ENCODE measurements around the gene MARCHF9.

The MARCHF9 gene

GRCh38 chr12:57724003-57724935 is 30.6 kb upstream of the MARCHF9 start:
- no peak for DNase-seq (ENCODE audit: low read depth)

- no peak for DNase-seq (ENCODE audit: low read depth)
These were observed 29.8 kb upstream of the MARCHF9 start for GRCh38 chr12:57724936-57725740.

DNA sequence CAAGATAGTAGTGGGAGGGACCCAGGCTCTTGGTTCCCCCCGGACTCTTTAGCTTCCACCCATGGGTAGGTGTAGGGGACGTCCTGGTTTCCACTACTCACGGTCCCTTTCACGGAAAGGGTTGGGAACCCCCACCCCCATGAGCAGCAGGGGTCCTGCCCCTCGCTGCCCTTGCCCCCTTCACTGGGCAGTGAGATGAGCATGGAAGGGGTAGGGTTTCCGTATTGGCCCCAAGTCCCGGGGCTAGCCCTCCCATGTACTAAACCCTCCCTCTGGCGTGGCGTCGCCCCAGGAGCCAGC is 29.1 kb upstream of the MARCHF9 start:
- no peak for DNase-seq (ENCODE audit: low read depth)

DNA sequence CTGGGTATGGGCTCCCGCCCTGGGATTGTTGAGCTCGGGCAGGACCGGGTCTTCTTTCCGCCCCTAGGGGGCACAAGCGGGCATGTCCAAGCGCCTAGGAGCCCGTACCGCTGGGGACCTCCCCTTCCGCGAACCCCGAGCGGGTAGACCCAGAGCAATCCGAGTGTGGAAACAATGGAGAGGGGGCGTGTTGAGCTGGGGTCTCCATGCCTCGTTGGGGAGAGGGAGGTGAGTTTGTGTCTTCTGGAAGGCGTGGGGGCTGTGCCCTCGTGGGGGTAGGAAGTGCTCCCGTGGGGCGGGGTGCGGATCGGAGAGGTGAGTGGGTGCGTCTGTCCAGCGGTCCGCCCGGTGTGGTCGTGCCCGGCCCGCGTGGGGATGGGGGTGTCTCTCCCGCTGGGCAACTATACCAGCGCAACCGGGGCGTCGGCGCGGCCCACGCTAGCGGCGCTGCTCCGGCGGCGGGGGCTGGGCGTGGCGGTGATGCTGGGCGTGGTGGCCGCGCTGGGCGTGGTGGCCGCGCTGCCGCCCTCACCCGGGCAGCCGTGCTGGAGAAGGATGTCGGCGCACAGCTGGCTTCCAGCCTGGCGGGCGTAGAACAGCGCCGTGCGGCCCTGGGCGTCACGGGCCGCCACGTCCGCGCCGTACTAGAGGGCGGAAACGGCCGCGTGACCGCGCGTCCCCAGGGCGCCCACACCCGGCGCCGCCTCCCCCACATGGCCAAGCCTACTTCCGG is 28.6 kb upstream of the MARCHF9 start:
- no peak for DNase-seq (ENCODE audit: low read depth)

- no peak for DNase-seq (ENCODE audit: low read depth)
These were observed 27.8 kb upstream of the MARCHF9 start for GRCh38 chr12:57726884-57727757.

- DNase-seq (ENCODE audit: low read depth) = no peak
These were observed 27.0 kb upstream of the MARCHF9 start for GRCh38 chr12:57727758-57728395.

- DNase-seq (ENCODE audit: low read depth) = no peak
These were observed 25.5 kb upstream of the MARCHF9 start for GRCh38 chr12:57729321-57729844.

DNA sequence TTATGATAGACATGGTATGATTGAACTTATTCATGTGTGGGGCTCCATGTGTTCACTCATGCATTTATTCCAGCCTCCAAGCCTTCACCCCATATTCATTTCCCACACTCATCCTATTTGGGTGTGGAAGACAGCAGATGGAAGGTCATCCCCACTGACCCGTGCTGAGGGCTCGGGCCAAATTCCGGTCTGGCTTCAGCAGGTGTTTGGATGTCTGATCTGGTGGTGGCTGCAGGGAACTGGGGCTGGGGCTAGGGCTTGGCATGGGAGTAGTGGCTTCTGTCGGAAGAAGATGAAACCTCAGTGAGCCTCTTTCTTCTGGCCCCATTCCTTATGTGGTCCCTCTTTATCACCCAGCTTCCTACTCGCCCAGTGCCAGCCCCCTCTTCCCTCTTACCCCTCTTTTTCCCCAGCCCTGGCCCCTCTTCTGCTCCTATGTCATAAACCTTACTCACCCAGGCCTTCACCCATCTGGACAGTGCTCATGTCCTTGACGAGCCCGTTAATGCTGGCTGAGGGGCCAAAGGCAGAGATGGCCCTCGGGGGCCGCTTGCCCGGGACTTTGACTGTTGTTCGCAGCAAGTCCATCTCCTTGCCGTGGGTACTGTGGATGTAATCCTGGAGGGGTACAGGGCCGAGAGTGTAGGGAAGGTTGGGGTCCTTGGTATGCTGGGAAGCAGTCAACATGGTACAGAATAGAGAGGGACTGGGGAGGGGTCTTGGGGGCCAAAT is 24.4 kb upstream of the MARCHF9 start:
- no peak for DNase-seq (ENCODE audit: low read depth)

- DNase-seq (ENCODE audit: low read depth) = no peak
These were observed 23.4 kb upstream of the MARCHF9 start for GRCh38 chr12:57731411-57732080.

DNA sequence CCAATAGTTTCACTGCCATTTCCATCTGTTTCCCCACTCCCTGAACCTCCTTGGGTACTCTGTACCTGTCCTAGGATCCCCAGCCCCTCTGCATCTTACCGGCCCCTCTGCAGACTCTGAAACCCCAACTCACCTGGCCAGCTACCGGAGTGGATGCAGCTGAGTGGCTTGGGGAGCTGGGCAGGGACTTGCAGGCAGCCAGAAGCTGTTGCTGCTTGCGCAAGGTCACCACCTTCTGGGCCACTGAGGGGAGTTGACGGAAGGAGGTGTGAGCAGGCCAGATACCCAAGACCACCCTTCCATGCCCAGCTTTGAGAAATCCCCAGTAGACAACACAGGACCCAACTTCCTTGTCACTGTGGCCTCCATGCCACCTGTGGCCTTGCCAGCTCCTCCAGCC is 22.6 kb upstream of the MARCHF9 start:
- DNase-seq (ENCODE audit: low read depth) = no peak

DNA sequence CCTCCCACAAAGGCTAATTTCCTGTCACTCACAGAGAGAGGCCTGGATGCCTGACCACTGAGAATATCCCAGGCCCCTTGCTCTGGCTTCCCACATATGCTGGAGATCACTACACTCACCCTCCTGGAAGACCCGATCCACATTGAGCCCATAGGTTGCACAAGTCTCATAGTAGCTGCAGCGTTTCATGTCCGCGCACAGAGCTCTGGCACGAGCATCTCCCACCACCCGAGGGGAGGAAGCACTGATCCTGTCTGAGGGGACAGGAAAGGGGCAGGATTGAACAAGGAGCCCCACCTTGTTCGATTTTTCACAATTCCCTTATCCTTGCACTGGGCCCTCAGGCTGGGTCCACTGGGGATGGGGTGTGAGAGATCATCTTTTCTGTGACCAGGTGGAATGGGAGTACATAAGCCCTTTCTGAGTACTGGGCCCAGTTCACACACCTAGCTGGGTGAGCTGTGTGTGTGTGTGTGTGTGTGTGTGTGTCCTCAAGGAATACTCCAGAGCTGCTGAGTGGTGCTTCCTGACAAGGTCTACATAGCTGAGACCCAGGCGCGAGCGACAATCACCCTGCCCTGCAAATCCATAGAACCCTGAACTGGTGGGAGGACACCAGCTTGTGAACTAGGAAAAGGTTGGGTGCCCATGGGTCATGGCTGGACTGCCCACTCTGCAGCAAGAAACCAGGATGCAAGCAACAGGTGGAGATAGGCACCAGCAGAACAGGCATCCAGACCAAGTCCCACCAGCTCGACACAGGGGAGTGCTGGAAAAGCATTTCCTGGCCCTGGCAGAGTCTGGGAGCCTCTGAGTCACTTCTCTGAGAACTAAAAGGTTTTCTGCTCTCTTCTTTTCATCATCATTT is 21.9 kb upstream of the MARCHF9 start:
- DNase-seq (ENCODE audit: low read depth) = no peak

GRCh38 chr12:57733928-57734327 is 21.0 kb upstream of the MARCHF9 start:
- DNase-seq (ENCODE audit: low read depth) = no peak

DNA sequence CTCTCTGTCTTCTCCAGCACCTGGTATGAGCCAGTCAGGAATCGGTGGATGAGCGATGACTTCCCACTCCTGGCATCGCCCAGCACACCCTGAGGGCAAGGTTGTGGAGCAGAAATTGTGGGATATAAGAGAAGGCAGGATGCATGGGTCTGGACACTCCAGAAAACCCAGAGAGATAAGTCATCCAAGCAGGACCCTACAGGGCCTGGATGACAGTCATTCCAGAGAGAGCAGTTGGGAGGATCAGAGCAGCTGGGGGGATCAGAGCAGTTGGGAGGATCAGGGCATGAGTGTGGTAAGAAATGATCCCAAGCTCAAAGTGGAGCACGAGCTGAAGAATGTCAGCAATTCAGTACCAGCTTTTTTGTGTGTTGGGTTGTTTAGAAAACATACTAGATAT is 20.3 kb upstream of the MARCHF9 start:
- no peak for DNase-seq (ENCODE audit: low read depth)

DNA sequence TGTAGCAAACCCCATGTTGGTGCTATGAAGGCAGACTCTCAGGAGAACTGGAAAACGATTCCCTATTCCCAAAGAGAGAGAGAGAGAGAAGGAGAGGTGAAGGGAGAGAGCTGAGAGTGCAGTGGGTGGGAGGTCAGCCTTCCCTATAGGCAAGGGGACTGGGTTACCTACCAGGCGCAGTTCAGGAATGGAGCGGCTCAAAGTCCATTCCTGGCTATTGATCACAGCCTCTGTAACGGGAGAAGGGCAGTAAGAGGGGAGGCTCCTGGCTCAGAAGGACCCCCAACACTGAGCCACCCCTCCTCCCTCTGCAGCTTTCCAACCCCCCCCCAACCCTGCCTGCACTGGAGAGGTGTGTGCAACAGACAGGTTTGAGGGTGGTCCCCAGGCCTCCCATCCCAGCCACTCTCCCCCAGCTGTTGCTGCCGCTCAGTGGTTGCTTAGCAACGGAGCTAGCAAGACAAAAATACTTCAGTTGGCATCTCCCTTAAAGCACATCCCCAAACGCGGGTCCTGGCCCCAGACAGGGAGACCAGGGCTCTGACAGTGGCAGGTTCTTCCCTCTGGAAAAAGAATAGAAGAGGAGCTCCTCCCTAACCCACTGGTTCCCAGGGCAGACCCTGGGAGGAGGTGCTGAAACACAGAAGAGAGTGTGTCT is 19.6 kb upstream of the MARCHF9 start:
- DNase-seq (ENCODE audit: low read depth) = no peak

- no peak for DNase-seq (ENCODE audit: low read depth)
These were observed 18.8 kb upstream of the MARCHF9 start for GRCh38 chr12:57735952-57736740.

GRCh38 chr12:57736741-57737466 is 18.0 kb upstream of the MARCHF9 start:
- DNase-seq (ENCODE audit: low read depth) = no peak

Data from activated T-cell treated with anti-CD3 and anti-CD28 coated beads for 1 hour (primary cell).